Ishikawa (cell line): Measurements from ENCODE around the gene GMCL2.

Experiments
- CEBPB ChIP-seq: IDR thresholded peaks from 2 replicates; pipeline ENCODE4 v1.6.1; 2012
- CREB1 ChIP-seq: IDR thresholded peaks from 2 replicates; pipeline ENCODE4 v1.6.1; 2012; ENCODE audit warnings: low read depth
- EGR1 ChIP-seq: IDR thresholded peaks from 2 replicates; pipeline ENCODE4 v1.6.1; 2012
- EP300 ChIP-seq: IDR thresholded peaks from 2 replicates; pipeline ENCODE4 v1.6.1; 2012; ENCODE audit warnings: borderline replicate concordance
- FOXM1 ChIP-seq: IDR thresholded peaks from 2 replicates; pipeline ENCODE4 v1.6.1; 2012; ENCODE audit warnings: low read depth, borderline replicate concordance
- NFIC ChIP-seq: IDR thresholded peaks from 2 replicates; pipeline ENCODE4 v1.6.1; 2012
- RAD21 ChIP-seq: IDR thresholded peaks from 2 replicates; pipeline ENCODE4 v1.6.1; 2012; ENCODE audit warnings: low read depth
- TAF1 ChIP-seq: IDR thresholded peaks from 2 replicates; pipeline ENCODE4 v1.6.1; 2012; ENCODE audit warnings: low read depth, mild to moderate bottlenecking
- TCF12 ChIP-seq: IDR thresholded peaks from 2 replicates; pipeline ENCODE4 v1.6.1; 2012; ENCODE audit warnings: low read depth
- TEAD4 ChIP-seq: IDR thresholded peaks from 2 replicates; pipeline ENCODE4 v1.6.1; 2012
- YY1 ChIP-seq: IDR thresholded peaks from 2 replicates; pipeline ENCODE4 v1.6.1; 2012; ENCODE audit warnings: low read depth
- ZBTB7A ChIP-seq: IDR thresholded peaks from 2 replicates; pipeline ENCODE4 v1.6.1; 2012; ENCODE audit warnings: low read depth
- TF ChIP-seq, protein P1 (sequence below): IDR thresholded peaks from 2 replicates; pipeline ENCODE4 v1.6.1; 2012
- TF ChIP-seq, protein P2 (sequence below): IDR thresholded peaks from 2 replicates; pipeline ENCODE4 v1.6.1; 2012

GMCL2 gene

DNA sequence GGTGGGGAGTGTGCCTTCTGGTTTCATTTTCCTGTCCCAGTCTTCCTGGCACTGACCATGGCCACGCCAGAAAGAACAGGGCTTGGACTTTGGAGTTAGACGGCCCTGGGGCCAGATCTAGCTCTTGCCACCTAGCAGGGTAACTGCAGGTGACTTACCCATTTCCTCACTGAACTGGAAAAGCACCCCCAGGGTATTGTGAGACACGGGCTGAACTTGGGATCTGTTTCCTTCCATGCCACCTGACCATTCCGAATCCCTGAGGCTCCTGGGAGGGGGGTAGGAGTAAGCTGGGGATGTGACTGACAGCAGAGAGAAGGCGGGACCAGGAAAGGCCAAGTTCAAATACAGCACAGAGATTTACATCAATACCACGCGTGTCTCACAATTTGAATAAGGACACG is 26.6 kb upstream of the GMCL2 start:
- TF ChIP-seq, protein P1, sequence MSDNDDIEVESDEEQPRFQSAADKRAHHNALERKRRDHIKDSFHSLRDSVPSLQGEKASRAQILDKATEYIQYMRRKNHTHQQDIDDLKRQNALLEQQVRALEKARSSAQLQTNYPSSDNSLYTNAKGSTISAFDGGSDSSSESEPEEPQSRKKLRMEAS = no peak
- TF ChIP-seq RAD21 (no peak), ZBTB7A (no peak), CREB1 (no peak), NFIC (no peak), TCF12 (no peak), EP300 (no peak)
- TF ChIP-seq, protein P2, sequence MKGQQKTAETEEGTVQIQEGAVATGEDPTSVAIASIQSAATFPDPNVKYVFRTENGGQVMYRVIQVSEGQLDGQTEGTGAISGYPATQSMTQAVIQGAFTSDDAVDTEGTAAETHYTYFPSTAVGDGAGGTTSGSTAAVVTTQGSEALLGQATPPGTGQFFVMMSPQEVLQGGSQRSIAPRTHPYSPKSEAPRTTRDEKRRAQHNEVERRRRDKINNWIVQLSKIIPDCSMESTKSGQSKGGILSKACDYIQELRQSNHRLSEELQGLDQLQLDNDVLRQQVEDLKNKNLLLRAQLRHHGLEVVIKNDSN = no peak

DNA sequence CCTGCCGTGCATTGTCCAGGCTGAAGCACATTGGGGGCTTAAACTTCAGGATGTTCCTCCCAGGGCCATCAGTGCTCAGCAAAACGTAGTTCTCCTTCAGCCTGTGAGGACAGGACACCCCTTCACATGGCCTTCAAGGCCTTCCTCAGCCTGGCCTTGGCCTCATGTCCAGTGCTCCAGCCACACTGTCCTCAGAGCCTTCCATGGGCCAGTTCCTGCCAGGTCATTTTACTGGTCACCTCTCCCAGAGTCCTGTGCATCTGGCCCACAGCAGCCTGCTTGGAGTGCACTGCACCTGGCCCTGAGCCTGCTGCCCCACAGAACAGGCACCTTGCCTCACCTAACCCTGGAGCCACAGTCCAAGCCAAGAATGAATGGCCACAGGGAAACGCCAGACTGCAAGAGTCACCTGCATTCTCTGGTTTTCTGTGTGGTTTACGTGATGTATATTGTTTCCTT is 25.9 kb upstream of the GMCL2 start:
- no peak for TF ChIP-seq TAF1

DNA sequence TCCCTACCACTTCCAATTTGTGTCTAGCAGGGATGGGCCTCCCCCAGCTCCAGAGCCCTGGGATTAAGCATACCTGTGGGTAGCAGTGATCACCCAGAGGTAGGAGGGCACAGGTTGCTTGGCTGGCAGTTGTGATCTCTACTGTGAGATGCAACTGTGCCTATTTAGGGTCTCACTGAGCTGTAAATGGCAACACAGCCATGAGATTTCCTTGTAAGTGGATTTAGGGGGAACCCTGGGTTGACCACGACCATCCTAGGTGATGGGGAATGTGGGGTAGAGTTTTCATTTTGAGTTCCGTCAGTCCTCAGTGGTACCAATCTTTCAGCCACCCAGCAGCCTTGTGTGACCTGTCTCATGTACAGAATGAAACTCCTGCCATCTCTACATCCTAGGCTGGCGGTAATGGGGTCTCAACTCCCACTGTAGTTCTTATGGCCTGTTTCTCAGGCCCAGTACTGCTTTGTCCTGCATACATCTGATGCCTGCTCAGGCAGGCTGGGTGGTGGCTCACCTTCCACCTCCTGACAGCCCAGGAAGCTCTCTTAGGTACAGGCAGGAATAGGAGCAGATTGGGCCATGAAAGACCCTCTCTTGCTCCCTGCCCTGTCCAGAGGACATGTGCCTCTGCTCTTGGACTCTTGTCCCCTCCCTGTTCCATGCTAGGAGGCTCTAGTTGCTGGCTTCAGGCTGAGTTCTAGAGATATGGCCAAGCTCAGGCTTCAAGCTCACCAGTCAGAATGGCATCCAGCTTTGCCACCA is 25.3 kb upstream of the GMCL2 start:
- TF ChIP-seq NFIC (no peak), ZBTB7A (no peak), TCF12 (no peak), FOXM1 (no peak), EP300 (no peak)
- TF ChIP-seq, protein P1 = no peak

DNA sequence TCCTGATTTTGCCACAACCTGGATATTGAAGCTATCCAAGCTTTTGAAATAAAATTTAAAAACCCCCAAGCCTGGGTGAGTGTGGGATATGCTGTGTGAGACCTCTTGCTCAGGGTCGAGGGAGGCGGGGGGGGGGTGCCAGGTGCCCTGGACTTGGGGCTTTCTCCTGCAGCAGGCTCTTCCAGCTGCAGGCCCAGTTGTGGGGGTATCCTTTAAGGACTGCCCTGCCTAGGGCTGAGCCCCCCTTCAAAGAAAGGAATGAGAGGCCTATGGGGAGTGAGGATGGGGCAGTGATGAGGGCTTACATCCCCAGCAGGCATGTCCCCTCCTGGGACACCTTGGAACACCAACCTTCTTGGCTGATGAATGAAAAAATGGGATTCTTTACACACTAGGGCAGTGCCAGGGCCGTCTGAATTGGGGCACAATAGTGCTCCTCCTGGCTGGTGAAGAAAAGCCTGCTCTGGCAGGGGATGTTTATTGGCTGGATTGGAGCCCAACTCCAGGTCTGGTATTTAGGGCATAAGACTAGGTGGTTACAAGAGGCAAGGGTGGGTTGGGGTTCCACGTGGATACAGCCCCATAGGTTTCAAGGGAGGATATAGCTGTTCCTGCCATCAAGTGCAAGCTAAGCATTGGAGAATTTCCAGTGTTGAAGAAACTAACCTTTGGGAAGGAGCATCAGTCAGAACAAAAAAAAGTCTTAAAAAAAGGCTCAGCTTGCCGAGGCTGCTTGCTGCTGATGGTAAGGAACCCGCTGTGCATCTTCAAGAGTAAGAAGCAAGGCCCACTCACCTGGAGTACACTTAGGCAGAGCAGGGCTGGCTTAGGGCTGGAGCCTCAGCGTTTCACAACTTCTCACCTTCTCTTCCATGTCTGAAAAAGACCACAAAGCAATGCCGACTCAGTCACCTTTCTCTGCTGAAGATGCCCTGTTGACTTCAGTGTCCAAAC is 24.2 kb upstream of the GMCL2 start:
- TF ChIP-seq ZBTB7A (no peak), TEAD4 (no peak), EP300 (no peak), RAD21 (no peak), EGR1 (no peak), CEBPB (no peak), FOXM1 (no peak), NFIC (no peak)

DNA sequence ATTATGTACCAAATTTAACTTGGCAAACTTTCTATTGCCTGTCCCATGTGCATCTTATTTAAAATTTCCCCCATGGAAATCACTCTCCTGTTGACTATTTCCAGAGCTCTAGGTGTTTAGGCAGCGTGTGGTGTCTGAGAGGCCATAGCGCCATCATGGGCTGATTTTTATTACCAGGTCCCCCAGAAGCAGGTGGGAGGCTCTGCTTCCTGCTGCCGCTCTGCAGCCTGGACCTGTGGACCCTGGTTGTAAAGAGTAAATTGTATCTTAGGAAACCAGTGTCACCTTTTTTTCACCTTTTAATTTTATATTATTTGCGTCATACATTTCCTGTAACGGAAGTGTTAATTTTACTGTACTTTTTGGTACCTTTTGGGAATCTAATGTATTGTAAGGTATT is 23.5 kb upstream of the GMCL2 start:
- TF ChIP-seq, protein P2 = no peak
- TF ChIP-seq NFIC (no peak), CEBPB (no peak)
- TF ChIP-seq, protein P1 = no peak

DNA sequence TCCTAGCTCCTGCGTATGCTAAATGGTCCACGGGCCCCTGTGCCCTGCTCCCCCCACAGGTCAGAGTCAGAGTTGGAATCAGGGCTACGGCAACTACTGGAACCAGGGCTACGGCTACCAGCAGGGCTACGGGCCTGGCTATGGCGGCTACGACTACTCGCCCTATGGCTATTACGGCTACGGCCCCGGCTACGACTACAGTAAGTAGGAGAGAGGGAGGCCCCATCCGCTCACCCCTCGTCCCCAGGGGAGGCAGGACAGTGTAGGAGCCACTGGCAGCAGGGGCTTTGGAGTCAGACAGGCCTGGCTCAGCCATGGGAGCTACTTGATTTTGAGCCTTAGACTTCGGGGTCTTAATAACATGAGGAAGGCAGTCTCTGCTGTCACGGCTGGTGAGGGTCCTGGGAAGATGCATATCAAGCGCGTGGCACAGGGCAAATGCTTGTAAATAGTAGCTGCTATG is 22.9 kb upstream of the GMCL2 start:
- TF ChIP-seq CEBPB = no peak

DNA sequence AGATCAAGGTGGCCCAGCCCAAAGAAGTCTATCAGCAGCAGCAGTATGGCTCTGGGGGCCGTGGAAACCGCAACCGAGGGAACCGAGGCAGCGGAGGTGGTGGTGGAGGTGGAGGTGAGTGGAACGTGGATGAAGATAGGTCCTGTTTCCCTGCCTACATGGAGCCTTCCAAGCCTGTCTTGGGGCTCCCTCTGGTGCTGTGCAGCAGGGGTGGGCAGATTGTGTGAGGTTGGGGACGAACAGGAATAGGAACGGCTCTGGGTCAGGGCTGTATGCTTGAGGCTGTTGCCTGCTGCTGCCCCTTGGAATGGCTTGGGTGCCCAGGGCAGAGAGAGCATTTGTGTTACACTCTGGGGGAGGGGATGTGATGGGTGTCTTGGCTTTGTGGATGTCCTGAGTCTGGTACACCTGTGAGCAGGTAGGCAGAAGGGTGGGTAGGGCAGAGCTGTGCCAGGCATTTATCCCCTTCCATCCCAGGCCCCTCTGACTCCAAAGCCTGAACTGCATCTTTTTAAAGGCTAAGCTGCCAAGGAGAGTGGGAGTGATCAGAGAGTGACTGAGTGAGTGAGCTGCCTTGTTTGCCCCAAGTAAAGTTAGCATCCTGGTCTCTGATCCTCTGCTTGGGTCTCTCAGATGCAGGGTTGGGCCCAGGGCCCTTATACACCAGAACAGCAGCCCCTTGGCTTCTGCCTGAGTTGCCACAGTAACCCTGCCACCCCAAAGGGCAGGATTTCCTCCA is 22.3 kb upstream of the GMCL2 start:
- TF ChIP-seq EP300 = no peak
- TF ChIP-seq TCF12 = no peak
- TF ChIP-seq, protein P1 = no peak
- TF ChIP-seq YY1 = no peak
- TF ChIP-seq NFIC = no peak

DNA sequence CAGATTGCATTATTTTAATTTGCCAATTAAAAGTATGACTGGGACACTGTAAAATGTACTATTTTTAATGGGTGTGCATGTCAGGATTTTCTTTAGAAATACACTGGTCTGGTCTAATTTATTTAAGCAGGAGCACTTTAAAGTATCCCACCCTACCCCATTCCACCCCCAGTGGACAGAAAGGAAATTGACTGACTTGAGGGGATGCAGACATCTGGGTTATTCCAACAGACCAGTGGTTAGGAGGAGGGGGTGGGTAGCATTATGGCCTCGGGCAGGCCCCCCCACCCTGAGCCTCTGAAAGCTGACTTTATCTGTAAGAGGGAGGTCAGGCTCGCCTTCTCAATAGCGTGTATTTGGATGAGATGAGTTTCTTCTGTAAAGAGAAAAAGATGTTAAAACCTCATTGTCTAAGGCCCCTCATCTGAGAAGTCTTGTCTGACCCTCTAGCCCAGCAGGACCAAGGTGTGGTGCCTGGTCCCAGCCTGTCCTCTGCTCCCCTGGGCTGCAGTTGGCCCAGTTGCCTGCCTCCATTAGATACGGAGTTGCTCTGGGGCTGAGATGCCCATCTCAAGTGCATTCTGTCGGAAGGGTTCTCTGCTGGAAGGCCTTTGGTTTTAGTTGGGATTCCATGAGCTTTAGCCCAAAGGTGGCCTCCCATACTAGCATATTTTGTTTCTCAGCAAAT is 21.5 kb upstream of the GMCL2 start:
- TF ChIP-seq, protein P1 = no peak
- TF ChIP-seq CREB1 (no peak), YY1 (no peak), EGR1 (no peak)

DNA sequence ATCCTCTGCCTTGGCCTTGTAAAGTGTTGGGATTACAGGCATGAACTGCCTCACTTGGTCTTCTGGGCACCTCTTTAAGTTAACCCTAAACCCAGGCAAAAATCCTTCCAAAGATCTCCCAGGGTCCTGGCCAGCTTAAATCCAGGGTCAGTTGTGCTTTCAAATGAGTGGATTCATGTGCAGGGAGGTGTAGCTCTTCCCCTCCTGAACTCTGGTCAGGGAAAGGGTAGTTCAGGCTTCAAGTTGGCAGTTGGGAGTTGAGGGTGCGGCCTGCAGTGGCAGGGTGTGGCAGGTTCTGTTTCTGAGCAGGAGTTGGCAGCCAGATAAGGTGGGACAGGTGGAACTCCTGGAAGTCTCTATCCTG is 20.7 kb upstream of the GMCL2 start:
- TF ChIP-seq FOXM1 (no peak), RAD21 (no peak)
